22Rv1 (cell line): ENCODE results near the gene PLCB4.

Experiments
- CTCF ChIP-seq: fragments of 450-650 bp; IDR thresholded peaks from 2 replicates; pipeline ENCODE4 v1.5.1; 2017; ENCODE audit warnings: mild to moderate bottlenecking
- ZFX ChIP-seq: fragments of 450-650 bp; IDR thresholded peaks from 2 replicates; pipeline ENCODE4 v1.6.1; 2017; ENCODE audit warnings: antibody characterized with exemption, borderline replicate concordance

GRCh38 chr20:9321007-9321406 is 252.1 kb downstream of the PLCB4 start:
- TF ChIP-seq CTCF (no peak), ZFX (no peak)
